GM19463 (cell line): ENCODE data around the gene MYH10.

ENCODE experiments used
- ATAC-seq: cut with Tn5 transposase; IDR thresholded peaks from one replicate; pipeline ENCODE4 v1.9.1; 2021; ENCODE audit warnings: mild to moderate bottlenecking, moderate library complexity; ENCODE audit not compliant: unreplicated experiment

The MYH10 gene

GRCh38 chr17:8649157-8650118, 18.9 kb upstream of the MYH10 start:
- ATAC-seq = no peak

- no peak for ATAC-seq
Observed at GRCh38 chr17:8647956-8648355, 17.4 kb upstream of the MYH10 start.

- ATAC-seq = no peak
Observed at GRCh38 chr17:8647202-8647601, 16.7 kb upstream of the MYH10 start.

- ATAC-seq = no peak
Observed at GRCh38 chr17:8644507-8644902, 14.0 kb upstream of the MYH10 start.

DNA sequence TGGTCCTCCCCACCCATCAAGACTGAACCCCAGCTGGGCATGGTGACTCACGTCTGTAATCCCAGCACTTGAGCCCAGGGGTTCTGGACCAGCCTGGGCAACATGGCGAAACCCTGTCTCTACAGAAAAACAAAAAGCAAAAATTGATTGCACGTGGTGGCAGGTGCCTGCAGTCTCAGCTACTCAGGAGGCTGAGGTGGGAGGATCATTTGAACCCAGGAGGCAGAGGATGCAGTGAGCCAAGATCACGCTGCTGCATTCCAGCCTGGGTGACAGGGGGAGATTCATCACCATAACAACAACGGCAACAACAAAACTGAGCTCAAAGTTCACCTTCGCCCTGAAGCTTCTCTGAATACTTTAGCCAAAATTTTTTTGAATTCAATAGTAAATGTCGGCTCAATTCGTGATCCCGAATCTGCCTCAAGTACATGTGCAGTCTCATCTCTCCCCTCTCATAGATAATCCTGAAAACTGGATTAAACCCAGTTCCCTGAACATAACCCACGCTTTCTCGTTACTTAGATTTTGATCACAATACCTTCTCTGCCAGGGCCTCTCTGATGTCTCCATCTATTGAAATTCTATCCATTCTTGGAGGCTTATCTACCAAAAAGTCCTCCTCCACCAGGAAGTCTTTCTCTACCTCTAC, 13.5 kb upstream of the MYH10 start:
- ATAC-seq = no peak

- ATAC-seq = no peak
Observed at GRCh38 chr17:8639709-8640108, 9.2 kb upstream of the MYH10 start.

GRCh38 chr17:8632061-8632460, 1.5 kb upstream of the MYH10 start:
- no peak for ATAC-seq

DNA sequence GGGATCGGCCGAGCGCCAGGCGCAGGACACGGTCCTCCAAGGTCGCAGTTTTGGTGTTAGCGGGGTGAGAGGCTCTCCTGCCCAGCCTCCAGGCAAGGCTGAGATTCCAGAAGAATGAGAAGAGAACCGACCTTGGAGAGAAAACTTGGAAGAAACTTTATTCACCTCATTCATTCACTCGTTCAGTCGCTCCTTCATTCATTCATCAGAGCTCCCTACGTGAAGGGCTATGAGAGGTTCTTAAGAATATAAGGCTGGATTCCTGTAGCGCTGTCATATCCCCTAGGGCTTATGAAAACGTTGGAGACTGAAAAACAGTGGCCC, 991 bp upstream of the MYH10 start:
- ATAC-seq = no peak

DNA sequence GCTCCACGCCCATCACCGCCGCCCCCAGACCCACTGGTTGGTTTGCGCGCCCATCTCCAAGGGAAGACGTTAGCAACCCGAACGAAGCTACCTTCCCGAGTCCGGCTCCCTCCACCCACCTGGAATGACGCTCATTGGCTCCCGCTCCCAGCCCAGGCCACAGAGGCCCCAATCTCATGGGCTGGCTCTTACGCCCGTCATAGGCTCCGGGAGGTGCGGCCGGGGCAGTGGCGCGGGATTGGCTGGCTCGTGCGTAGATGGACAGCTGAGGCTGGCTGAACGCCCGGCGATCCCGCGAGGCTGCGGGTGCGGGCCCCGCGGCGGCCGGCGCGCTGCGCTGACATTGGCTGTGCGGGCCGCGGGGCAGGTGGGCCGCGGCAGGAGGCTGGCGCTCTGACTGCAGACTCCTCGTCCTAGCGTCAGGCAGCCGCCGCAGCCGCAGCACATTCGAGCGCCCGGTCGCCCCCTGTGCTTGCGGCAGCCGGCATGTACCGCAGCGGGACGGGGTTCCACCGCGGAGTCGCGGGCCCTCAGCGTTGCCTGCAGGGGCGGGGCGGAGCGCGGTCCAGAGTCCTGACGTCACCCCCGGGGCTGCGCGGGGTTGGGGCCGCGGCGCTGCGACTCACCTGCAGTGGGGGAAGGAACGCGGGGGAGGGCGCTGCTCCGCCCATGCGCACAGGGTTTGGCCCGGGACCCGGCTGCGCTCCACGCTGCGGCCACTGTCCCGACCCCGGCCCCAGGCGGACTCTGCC, 453 bp upstream of the MYH10 start:
- ATAC-seq = peak; percentile 97

DNA sequence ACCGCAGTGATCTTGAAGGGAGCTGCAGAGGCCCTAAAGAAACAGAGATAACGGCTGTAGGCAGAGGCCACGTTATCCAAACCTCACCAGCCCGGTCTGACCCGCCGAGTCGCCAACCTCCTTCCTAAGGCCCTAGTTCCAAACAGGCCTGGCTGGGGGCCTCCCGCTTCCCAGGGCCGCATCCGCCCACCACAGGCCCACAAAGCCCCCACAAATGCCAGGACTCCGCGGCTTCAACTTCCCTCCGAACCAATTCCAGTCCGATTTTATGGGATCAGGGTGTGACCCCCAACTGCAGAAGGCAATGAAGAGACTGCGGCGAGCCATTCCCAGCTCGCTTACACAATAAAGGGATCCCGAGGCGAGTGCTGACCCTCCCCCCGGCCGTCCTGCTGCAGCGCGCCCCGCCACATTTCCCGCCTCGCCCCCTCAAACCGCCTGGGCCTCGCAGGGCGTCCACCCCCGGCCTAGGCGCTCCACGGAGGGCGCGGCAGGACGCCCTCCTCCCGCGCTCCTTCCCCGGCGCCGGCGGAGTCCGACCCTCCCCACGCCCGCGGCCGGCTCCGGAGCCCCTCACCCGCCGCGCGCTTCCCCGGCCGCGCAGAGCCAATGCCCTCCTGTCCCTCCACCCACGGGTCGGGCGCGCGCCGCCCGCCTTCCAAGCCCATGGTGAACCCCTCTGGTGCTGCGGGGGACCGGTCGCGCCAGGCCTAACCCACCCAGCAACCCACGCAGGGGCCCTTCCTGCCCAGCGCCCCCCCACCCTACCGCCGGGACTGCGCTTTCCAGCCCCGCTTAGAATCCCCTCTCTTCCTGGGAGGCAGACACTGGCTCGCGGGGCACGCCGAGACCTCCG, 926 bp downstream of the MYH10 start:
- no peak for ATAC-seq

- no peak for ATAC-seq
Observed at GRCh38 chr17:8628609-8629169, 1.8 kb downstream of the MYH10 start.

DNA sequence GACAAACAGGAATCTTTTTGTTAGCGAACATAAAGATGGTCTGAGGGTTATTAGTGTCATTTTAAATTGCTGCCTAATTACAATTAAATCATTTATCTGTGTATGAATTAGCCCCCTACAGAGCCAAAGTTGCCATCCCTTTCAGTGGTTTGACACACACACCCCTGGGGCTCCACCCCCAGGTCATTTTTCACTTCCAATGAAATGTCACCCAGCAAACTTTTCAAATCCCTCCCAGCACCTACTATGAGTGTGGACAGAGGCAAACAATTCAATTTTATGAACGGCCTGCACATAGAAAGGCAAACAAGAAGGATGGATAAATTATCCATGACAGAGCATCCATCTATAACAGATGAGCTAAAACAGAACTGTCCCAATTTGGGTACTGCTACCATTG, 2.4 kb downstream of the MYH10 start:
- ATAC-seq = no peak

- ATAC-seq = no peak
Observed at GRCh38 chr17:8623591-8623990, 6.9 kb downstream of the MYH10 start.

GRCh38 chr17:8622191-8622590, 8.3 kb downstream of the MYH10 start:
- no peak for ATAC-seq

DNA sequence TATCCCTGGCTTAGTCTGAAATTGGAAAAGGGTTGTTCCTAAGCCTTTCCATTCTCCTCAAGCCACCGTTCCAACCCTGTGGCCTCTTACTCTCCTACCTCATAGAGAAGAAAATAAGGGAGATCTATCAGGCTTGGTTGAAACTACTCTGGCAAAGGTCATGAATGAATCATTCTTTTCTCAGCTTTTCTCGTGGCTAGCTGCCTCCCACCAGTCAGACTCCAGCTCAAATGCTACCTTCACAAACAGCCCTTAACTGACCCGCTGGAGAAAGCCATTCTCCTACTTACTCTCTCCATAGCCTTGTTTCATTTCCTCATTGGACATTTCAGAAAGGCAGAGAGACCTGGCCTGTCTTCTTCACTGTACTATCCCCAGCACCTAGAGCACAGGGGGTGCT, 8.9 kb downstream of the MYH10 start:
- no peak for ATAC-seq

- no peak for ATAC-seq
Observed at GRCh38 chr17:8619294-8619693, 11.2 kb downstream of the MYH10 start.

- no peak for ATAC-seq
Observed at GRCh38 chr17:8618825-8619224, 11.7 kb downstream of the MYH10 start.

- no peak for ATAC-seq
Observed at GRCh38 chr17:8614988-8615387, 15.5 kb downstream of the MYH10 start.

GRCh38 chr17:8611619-8612298, 18.8 kb downstream of the MYH10 start:
- ATAC-seq = no peak

DNA sequence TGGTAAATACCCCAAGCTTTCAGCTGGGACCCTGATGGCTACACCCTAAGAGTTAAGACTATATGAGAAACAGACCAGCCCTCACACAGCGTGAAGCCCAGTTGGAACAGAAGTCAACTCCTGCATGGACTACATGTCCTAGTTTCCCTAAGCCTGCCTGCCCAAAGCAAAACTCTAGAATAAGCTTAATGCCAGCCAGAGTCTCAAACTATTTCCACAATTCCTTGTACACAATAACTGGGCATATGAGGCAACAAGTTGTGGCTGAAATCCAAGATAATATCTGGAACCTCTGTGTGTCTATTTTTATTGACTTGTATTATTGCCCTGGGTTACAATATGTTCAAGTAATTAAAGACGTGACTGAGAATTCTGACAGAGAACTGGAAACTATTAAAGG, 19.4 kb downstream of the MYH10 start:
- ATAC-seq = no peak
